GM18858 (cell line): ENCODE measurements around the gene KCNAB1.

Source experiments
- ATAC-seq: cut with Tn5 transposase; IDR thresholded peaks from one replicate; pipeline ENCODE4 v1.9.1; 2021; ENCODE audit not compliant: unreplicated experiment

KCNAB1 gene

GRCh38 chr3:156396851-156397250 is 276.5 kb downstream of the KCNAB1 start:
- no peak for ATAC-seq

- no peak for ATAC-seq
Observed at GRCh38 chr3:156397534-156397933, 277.2 kb downstream of the KCNAB1 start.

GRCh38 chr3:156400062-156400461 is 279.7 kb downstream of the KCNAB1 start:
- no peak for ATAC-seq

GRCh38 chr3:156400735-156401134 is 280.4 kb downstream of the KCNAB1 start:
- ATAC-seq, result no peak

- ATAC-seq, result no peak
Observed at GRCh38 chr3:156404217-156404616, 283.8 kb downstream of the KCNAB1 start.

- ATAC-seq, result no peak
Observed at GRCh38 chr3:156406393-156406792, 286.0 kb downstream of the KCNAB1 start.

GRCh38 chr3:156407617-156408225 is 287.3 kb downstream of the KCNAB1 start:
- no peak for ATAC-seq

GRCh38 chr3:156409694-156410093 is 289.3 kb downstream of the KCNAB1 start:
- ATAC-seq, result no peak

GRCh38 chr3:156412600-156412999 is 292.2 kb downstream of the KCNAB1 start:
- no peak for ATAC-seq

- no peak for ATAC-seq
Observed at GRCh38 chr3:156413293-156413892, 293.0 kb downstream of the KCNAB1 start.

- no peak for ATAC-seq
Observed at GRCh38 chr3:156416846-156417558, 296.6 kb downstream of the KCNAB1 start.

- no peak for ATAC-seq
Observed at GRCh38 chr3:156417559-156418132, 297.3 kb downstream of the KCNAB1 start.

GRCh38 chr3:156418428-156418827 is 298.1 kb downstream of the KCNAB1 start:
- ATAC-seq, result no peak

- ATAC-seq, result no peak
Observed at GRCh38 chr3:156421534-156421933, 301.2 kb downstream of the KCNAB1 start.

- ATAC-seq, result no peak
Observed at GRCh38 chr3:156424758-156425157, 304.4 kb downstream of the KCNAB1 start.

- no peak for ATAC-seq
Observed at GRCh38 chr3:156425651-156426050, 305.3 kb downstream of the KCNAB1 start.

- no peak for ATAC-seq
Observed at GRCh38 chr3:156429125-156429524, 308.7 kb downstream of the KCNAB1 start.

GRCh38 chr3:156431334-156432124 is 311.2 kb downstream of the KCNAB1 start:
- no peak for ATAC-seq

GRCh38 chr3:156432563-156432962 is 312.2 kb downstream of the KCNAB1 start:
- ATAC-seq, result no peak

- ATAC-seq, result no peak
Observed at GRCh38 chr3:156433138-156433537, 312.8 kb downstream of the KCNAB1 start.

- ATAC-seq, result no peak
Observed at GRCh38 chr3:156433910-156434309, 313.5 kb downstream of the KCNAB1 start.
